B cell (primary cell): ENCODE results near the gene PLEKHA7.

Source experiments
- EZH2 ChIP-seq: IDR thresholded peaks from 2 replicates; pipeline ENCODE4 v1.6.1; 2012; ENCODE audit warnings: borderline replicate concordance, low read depth, mild to moderate bottlenecking, moderate library complexity, low read length; ENCODE audit not compliant: insufficient read depth, poor library complexity, severe bottlenecking
- TF ChIP-seq, protein P1 (sequence below): fragments of 200-600 bp; IDR thresholded peaks from one replicate; pipeline ENCODE4 v1.8.0; 2022; ENCODE audit warnings: antibody characterized with exemption, mild to moderate bottlenecking

DNA sequence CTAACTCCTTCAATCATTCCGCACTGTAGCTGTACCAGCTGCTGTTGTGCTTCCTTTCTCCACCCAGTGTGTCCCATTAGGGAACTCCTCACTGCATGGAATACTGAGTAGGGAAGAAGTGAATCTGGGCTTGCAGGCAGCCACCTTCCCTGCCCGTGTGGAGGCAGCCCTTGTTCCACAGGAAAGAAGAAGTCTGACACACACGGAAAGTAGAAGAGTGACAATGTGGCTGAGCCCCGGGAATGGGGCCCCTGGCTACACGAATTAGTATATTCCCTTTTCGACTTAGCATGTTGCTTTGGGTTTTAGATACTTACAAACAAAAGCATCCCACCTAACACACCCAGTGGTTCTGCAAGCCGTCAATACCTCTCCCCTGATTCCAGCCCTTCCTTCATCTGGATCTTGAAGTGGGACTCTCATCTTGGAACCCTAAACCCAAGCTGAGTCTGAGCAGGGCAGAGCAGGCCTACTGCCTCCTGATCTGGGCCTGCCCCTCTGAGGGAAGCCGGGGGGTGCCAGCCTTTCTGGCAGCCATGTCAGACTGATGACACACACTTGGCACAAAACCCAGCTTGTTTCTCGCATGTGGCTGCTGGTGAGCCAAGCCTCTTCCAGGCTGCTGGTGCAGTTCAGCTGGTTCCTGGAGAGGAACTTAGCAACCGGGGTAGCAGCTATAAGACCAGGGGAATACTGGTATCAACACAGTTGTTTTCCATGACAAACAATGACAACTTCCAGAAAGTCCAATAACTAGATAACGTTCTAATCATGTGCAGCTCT lies 204.1 kb downstream of the PLEKHA7 start:
- TF ChIP-seq, protein P1, sequence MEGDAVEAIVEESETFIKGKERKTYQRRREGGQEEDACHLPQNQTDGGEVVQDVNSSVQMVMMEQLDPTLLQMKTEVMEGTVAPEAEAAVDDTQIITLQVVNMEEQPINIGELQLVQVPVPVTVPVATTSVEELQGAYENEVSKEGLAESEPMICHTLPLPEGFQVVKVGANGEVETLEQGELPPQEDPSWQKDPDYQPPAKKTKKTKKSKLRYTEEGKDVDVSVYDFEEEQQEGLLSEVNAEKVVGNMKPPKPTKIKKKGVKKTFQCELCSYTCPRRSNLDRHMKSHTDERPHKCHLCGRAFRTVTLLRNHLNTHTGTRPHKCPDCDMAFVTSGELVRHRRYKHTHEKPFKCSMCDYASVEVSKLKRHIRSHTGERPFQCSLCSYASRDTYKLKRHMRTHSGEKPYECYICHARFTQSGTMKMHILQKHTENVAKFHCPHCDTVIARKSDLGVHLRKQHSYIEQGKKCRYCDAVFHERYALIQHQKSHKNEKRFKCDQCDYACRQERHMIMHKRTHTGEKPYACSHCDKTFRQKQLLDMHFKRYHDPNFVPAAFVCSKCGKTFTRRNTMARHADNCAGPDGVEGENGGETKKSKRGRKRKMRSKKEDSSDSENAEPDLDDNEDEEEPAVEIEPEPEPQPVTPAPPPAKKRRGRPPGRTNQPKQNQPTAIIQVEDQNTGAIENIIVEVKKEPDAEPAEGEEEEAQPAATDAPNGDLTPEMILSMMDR, result no peak
- no peak for TF ChIP-seq EZH2
